Lung (tissue), 12 donors: ENCODE measurements around the gene CIAO2B. TPM values are rescaled to one million over a fixed set of nuclear protein-coding genes. Genes with fewer than 3 reads are reported as not detected.

ENCODE experiments used
- ATAC-seq: fragments of 200-7000 bp; cut with Tn5 transposase; one replicate; pipeline ENCODE4 v1.9.1; 2020; ENCODE audit warnings: moderate number of reproducible peaks; ENCODE audit not compliant: insufficient read depth, low FRiP score
- DNase-seq, 3 donors: peaks; one replicate each; pipeline ENCODE4 v3.0.0-alpha.2; 2013 to 2017
- H3K27ac ChIP-seq, 2 donors: one replicate each; pipeline ENCODE4 v1.5.1; 2013; ENCODE audit warnings: mild to moderate bottlenecking in 2 of 2, moderate library complexity in 2 of 2, control low read depth in 1 of 2, inconsistent platforms in 1 of 2, low read depth in 1 of 2, low read length in 1 of 2
- H3K27me3 ChIP-seq, 3 donors: one replicate each; pipeline ENCODE4 v1.5.1; 2013; ENCODE audit warnings: low read length in 2 of 3; ENCODE audit not compliant: control insufficient read depth in 3 of 3, insufficient read depth in 3 of 3
- H3K36me3 ChIP-seq, 4 donors: one replicate each; pipeline ENCODE4 v1.5.1; 2013; ENCODE audit warnings: low read length in 4 of 4, mild to moderate bottlenecking in 1 of 4, moderate library complexity in 1 of 4; ENCODE audit not compliant: control insufficient read depth in 4 of 4, insufficient read depth in 4 of 4
- H3K4me1 ChIP-seq, 5 donors: one replicate each; pipeline ENCODE4 v1.5.1; 2013; ENCODE audit warnings: low read length in 5 of 5, mild to moderate bottlenecking in 2 of 5, moderate library complexity in 1 of 5; ENCODE audit not compliant: control insufficient read depth in 5 of 5, insufficient read depth in 5 of 5
- H3K4me3 ChIP-seq: one replicate; pipeline ENCODE4 v1.5.1; 2013; ENCODE audit warnings: mild to moderate bottlenecking, control low read depth, moderate library complexity
- H3K9ac ChIP-seq, 2 donors: one replicate each; pipeline ENCODE4 v1.5.1; 2013; ENCODE audit warnings: low read length in 2 of 2, control low read depth in 1 of 2; ENCODE audit not compliant: insufficient read depth in 1 of 2
- H3K9me3 ChIP-seq, 4 donors: one replicate each; pipeline ENCODE4 v1.5.1; 2013; ENCODE audit warnings: low read length in 3 of 4, mild to moderate bottlenecking in 1 of 4, moderate library complexity in 1 of 4; ENCODE audit not compliant: control insufficient read depth in 4 of 4, insufficient read depth in 3 of 4
- CTCF ChIP-seq: IDR thresholded peaks from 2 replicates; pipeline ENCODE4 v1.5.1; 2012; ENCODE audit warnings: mild to moderate bottlenecking; ENCODE audit errors: control extremely low read depth, extremely low read depth
- WGBS, 2 donors: extraction: QIAGEN DNeasy Blood & Tissue Kit; methylation state at CpG; one replicate each; pipeline ENCODE4 v1.1.7; 2013; 5-methylcytosine and 5-hydroxymethylcytosine counted together
- polyA plus RNA-seq, 2 donors: library from polyadenylated mRNA; stranded (reverse); fragments of 200-250 nt; gene quantifications; one replicate each; pipeline ENCODE4 v1.2.1, GENCODE V29; 2013
- total RNA-seq, 2 donors: library from RNA; depleted of rRNA in 1 of 2; stranded (reverse); fragments of >200 nt in 1 of 2; gene quantifications; one replicate each; pipeline ENCODE4 v1.2.1, GENCODE V29; 2014 to 2021
- donor health status: control.
- donor health status: control.
- donor health status: Bipolar disorder and iron deficiency.
- donor health status: healthy.
- donor health status: DM: yes; HTN: yes; CAD: no.

Gene CIAO2B
- total and polyA plus RNA-seq, 4 donors = 48.8 to 257 (median 159) TPM

DNA sequence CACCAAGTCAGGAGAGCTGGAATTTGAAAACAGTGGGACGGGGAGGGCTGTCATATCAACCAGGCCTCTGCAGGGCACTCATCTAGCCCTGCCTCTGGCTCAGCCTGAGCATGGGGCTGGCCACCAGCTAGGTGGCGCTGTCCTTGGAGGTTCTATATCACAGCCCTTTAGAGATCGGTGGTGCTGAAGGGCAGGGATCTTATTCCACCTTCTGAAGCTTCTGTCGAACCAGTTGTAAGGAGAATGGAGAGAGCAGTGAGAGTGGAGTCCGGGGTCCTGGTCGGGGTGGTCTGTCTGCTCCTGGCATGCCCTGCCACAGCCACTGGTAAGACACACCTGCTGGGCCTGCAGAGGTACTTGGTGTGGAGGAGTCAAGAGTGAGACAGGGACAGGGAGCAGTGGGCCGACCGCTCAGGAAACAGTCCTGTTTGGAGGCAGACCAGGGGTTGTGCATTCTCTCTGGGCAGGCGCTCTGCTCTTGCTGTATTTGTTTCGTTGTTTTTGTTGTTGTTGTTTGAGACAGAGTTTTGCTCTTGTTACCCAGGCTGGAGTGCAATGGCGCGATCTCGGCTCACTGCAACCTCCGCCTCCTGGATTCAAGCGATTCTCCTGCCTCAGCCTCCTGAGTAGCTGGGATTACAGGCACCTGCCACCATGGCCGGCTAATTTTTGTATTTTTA is 27.0 kb upstream of the CIAO2B start, which contains the start of gene CES3:
CES3 (plus strand) TSS at position 202 of the 680 bp plus-strand sequence; CDS start at position 244, 42 bp downstream.
- Histone ChIP-seq H3K36me3 (no peaks in the 10 kb centered on the region), H3K27ac (no peak within 1 kb of the TSS), H3K9me3 (no peaks in the 10 kb centered on the region), H3K4me1 (peaks cover 0 to 7% (median 0%) of the 10 kb centered on the region in 5 donors), H3K9ac (no peak within 1 kb of the TSS), H3K27me3 (no peaks in the 10 kb centered on the region), H3K4me3 (no peak within 1 kb of the TSS)
- TF ChIP-seq CTCF = peak; percentile 11
- DNase-seq (peak; percentile 34 to 57 (median 54)), ATAC-seq (peak; percentile 66)
- 72 to 74% methylated on average over 16 of the region's 16 CpGs for WGBS, 2 donors

- no peaks in the 10 kb centered on the region for H3K36me3 ChIP-seq
- TF ChIP-seq CTCF = no peak
These were observed 26.1 kb upstream of the CIAO2B start for GRCh38 chr16:66960270-66960669.

GRCh38 chr16:66959704-66960161 is 25.5 kb upstream of the CIAO2B start:
- no peak for DNase-seq
- no peak overlapping the region for H3K27ac ChIP-seq
- H3K4me1 ChIP-seq = peaks cover 0 to 7% (median 0%) of the 10 kb centered on the region in 5 donors
- TF ChIP-seq CTCF = no peak
- no peaks in the 10 kb centered on the region for H3K27me3 ChIP-seq
- no peaks in the 10 kb centered on the region for H3K36me3 ChIP-seq
- WGBS, 2 donors = 40 to 56% methylated on average over 5 of the region's 5 CpGs
- no peaks in the 10 kb centered on the region for H3K9me3 ChIP-seq
- H3K9ac ChIP-seq = no peak overlapping the region
- H3K4me3 ChIP-seq = no peak overlapping the region
- peak; percentile 35 for ATAC-seq

More at GRCh38 chr16:66960270-66960669, 26.1 kb upstream of the CIAO2B start:
- no peaks in the 10 kb centered on the region for H3K9me3 ChIP-seq
- no peak overlapping the region for H3K27ac ChIP-seq
- no peak overlapping the region for H3K4me3 ChIP-seq
- DNase-seq (no peak), ATAC-seq (no peak)
- 86 to 90% methylated on average over 1 of the region's 1 CpG for WGBS, 2 donors
- H3K9ac ChIP-seq = no peak overlapping the region
- H3K27me3 ChIP-seq = no peaks in the 10 kb centered on the region
- H3K4me1 ChIP-seq = peaks cover 0 to 7% (median 0%) of the 10 kb centered on the region in 5 donors
